H1 (cell line): ENCODE results near the gene JPH3. TPM values are rescaled to one million over a fixed set of nuclear protein-coding genes. Genes with fewer than 3 reads are reported as not detected.

ENCODE experiments used
- CTBP2 ChIP-seq: IDR thresholded peaks from 2 replicates; pipeline ENCODE4 v1.7.0; 2011; ENCODE audit warnings: borderline replicate concordance, mild to moderate bottlenecking, moderate library complexity, mixed read lengths, low read length; ENCODE audit not compliant: insufficient read depth, insufficient read length
- NANOG ChIP-seq: IDR thresholded peaks from 2 replicates; pipeline ENCODE4 v1.6.1; 2011; ENCODE audit warnings: low read length, low read depth, mild to moderate bottlenecking, inconsistent platforms; ENCODE audit not compliant: insufficient read depth, poor library complexity, severe bottlenecking
- RAD21 ChIP-seq, 2 experiments: IDR thresholded peaks in 1 of 2; conservative IDR thresholded peaks in 1 of 2; 2 replicates each; pipeline ENCODE4 v1.6.1; 2011; ENCODE audit warnings: low read depth in 2 of 2, low read length in 2 of 2, improper control_type of control experiment in 1 of 2, inconsistent platforms in 1 of 2, mild to moderate bottlenecking in 1 of 2, moderate library complexity in 1 of 2
- USF2 ChIP-seq: IDR thresholded peaks from 2 replicates; pipeline ENCODE4 v1.6.1; 2011; ENCODE audit warnings: low read length, improper control_type of control experiment
- polyA plus RNA-seq, 7 experiments: library from polyadenylated mRNA; depleted of rRNA in 3 of 7; stranded (reverse) in 5 of 7; unstranded in 2 of 7; fragments of >200 nt in 5 of 7; fragments of 200-250 nt in 2 of 7; gene quantifications; 1 replicate in 5 of 7; 2 replicates in 1 of 7; 4 replicates in 1 of 7; pipeline versions ENCODE4 v1.2.1 to v1.2.3, GENCODE V29; 2011 to 2013; ENCODE audit warnings: missing spikeins in 2 of 7, mixed read lengths in 2 of 7
- total RNA-seq: library from RNA; stranded (reverse); fragmentation: NEBNext Ultra II Directional; extraction: Animal tissue kit (Norgen Biotek cat#: 25700); gene quantifications from 2 replicates; pipeline ENCODE4 v1.2.1, GENCODE V29; 2021

Gene JPH3
- total and polyA plus RNA-seq, 2 of the 8 experiments (the other 6 are each of a cell fraction or from before 2014, with no cell fraction given), result 10.3 to 28.3 TPM

- no peak for TF ChIP-seq NANOG
- TF ChIP-seq RAD21 (IDR thresholded peaks at IDR 0.05 in 1 of 2, conservative IDR thresholded peaks at IDR 0.05 in 1 of 2; ENCODE audit: low read depth in 2 of 2, low read length in 2 of 2), result no peak
- TF ChIP-seq USF2, result no peak
- no peak for TF ChIP-seq CTBP2
Observed at GRCh38 chr16:87647431-87648185, 45.3 kb downstream of the JPH3 start (continued).
